NCI-H1694 treated with DMSO at 0.1 percent for 48 hours (cell line): Measurements from ENCODE around the gene ZNF778.

Source experiments
- DNase-seq: peaks from one replicate; lab custom pipeline; 2025; lab: John Stamatoyannopoulos, UW

ZNF778 gene

GRCh38 chr16:89194340-89195311 lies 22.9 kb upstream of the ZNF778 start:
- DNase-seq = no peak

- no peak for DNase-seq
These were observed 21.9 kb upstream of the ZNF778 start for GRCh38 chr16:89195521-89196171.

- no peak for DNase-seq
These were observed 20.4 kb upstream of the ZNF778 start for GRCh38 chr16:89197033-89197632.

- no peak for DNase-seq
These were observed 19.7 kb upstream of the ZNF778 start for GRCh38 chr16:89197633-89198416.

GRCh38 chr16:89198417-89199240 lies 18.9 kb upstream of the ZNF778 start:
- no peak for DNase-seq

- DNase-seq = no peak
These were observed 18.0 kb upstream of the ZNF778 start for GRCh38 chr16:89199241-89200123.

- no peak for DNase-seq
These were observed 17.2 kb upstream of the ZNF778 start, which contains the start of gene SLC22A31 for GRCh38 chr16:89200124-89200849. Gene SLC22A31, minus strand, starts transcription at chr16:89200537. Its CDS starts 36 bp downstream, at chr16:89200501.

GRCh38 chr16:89200850-89201411 lies 16.6 kb upstream of the ZNF778 start:
- DNase-seq = no peak

GRCh38 chr16:89201439-89202377 lies 15.8 kb upstream of the ZNF778 start:
- peak; percentile 23 for DNase-seq

GRCh38 chr16:89202422-89203215 lies 14.9 kb upstream of the ZNF778 start:
- no peak for DNase-seq

GRCh38 chr16:89207993-89208392 lies 9.5 kb upstream of the ZNF778 start:
- no peak for DNase-seq

- DNase-seq = no peak
These were observed 7.9 kb upstream of the ZNF778 start for GRCh38 chr16:89209522-89210044.

- no peak for DNase-seq
These were observed 7.2 kb upstream of the ZNF778 start for GRCh38 chr16:89210165-89210903.

- no peak for DNase-seq
These were observed 6.5 kb upstream of the ZNF778 start for GRCh38 chr16:89210904-89211515.

GRCh38 chr16:89216315-89217137 lies 977 bp upstream of the ZNF778 start:
- peak; percentile 43 for DNase-seq
